MV-4-11 (cell line): Measurements from ENCODE around the gene MAGI1.
"Not testable (repeated sequence)": the region's sequence is repeated elsewhere in the genome, so short reads cannot be mapped to it uniquely, and the experiment has no call there.

Experiments
- DNase-seq: peaks from one replicate; lab custom pipeline; 2025; lab: John Stamatoyannopoulos, UW

MAGI1 gene

DNA sequence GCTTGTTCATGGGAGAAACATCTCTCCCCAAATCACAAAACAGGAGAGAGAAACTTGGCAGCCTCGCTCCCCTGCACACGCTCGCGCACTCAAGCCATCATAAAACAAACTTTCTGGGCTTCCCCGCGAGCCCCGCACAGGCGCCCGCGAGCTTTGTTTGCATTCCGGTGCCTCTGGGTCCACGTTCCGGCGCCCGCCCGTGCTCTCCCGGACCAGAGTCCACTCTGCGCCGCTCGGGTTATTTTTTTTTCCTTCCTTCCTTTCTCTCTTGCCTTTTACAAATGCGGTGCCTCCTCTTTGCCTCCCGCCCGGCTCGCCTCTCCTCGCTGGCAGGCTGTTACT is 363 bp downstream of the MAGI1 start:
- no peak for DNase-seq

DNA sequence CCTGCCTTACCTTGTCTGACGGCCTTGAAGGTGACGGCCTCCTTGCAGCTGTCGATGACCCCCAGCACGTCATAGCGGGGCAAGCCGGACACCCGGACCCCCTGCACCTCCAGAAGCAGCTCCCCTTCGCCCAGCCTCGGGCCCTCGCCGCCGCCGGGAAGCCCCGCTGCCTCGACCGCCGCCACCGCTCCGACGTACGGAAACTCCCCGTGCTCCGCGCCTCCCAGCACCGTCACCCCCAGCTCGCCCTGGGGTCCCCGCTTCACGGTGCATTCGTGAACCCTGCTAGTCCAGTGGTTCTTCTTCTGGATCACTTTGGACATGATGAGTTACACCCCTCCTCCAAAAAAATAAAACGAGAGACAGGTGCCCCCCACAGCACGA is 740 bp downstream of the MAGI1 start:
- DNase-seq = no peak

DNA sequence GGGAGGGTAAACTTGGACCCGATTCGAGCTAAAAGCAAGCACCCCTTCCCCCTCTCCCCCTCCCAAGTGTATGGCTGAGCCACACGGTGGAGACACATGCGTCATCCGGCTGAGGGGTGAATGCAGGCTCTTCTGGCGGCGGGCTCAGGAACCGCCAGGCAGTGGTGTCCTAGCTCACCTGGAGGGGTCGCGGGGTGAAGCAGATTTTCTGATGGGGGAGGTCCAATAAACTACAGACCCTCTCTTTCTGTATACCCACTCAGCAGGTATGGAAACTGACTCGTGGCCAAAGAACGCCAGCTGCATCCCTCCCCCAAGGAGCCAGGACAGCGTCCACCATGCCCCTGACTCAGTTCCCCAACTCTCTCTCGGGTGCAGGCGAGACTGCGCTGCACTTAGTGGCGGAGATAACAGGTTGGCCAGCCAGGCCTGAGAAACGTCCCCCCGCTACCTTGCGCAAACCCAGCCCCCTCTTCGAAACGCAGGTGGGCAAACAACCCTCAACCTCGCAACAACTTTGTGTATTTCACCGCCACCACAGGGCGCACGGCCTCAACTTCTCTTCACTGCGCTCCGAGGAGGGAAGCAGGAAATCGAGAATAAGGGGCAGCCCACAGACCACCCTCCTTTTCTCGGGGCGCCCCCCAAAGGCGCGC is 1.3 kb downstream of the MAGI1 start:
- DNase-seq = no peak

DNA sequence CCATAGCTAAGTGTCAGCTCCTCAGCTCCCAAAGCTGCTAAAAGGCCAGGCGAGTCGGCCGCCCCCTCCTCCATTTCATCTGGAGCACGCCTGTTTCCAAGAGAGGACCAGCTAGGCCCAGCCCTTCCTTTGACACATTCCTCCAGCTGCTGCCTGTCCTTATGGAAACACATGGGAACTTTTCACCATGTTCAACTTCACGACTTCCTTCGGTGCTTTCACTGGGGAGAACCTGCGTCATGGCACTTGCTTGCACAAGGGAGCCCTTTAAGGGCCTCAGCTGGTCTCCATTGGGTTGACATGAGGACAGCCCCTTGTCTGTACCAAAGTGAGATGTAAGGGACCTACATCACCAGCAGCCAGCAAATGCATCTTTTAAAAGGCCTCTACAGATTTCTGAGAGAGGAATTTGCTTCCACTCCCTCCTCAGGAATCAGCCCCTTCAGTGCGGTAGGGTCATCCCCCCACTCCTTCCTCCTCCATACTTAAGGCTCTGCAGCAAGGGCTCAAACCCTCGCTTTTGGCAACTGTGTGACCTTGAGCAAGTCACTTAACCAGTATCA is 2.1 kb downstream of the MAGI1 start:
- DNase-seq = no peak

DNA sequence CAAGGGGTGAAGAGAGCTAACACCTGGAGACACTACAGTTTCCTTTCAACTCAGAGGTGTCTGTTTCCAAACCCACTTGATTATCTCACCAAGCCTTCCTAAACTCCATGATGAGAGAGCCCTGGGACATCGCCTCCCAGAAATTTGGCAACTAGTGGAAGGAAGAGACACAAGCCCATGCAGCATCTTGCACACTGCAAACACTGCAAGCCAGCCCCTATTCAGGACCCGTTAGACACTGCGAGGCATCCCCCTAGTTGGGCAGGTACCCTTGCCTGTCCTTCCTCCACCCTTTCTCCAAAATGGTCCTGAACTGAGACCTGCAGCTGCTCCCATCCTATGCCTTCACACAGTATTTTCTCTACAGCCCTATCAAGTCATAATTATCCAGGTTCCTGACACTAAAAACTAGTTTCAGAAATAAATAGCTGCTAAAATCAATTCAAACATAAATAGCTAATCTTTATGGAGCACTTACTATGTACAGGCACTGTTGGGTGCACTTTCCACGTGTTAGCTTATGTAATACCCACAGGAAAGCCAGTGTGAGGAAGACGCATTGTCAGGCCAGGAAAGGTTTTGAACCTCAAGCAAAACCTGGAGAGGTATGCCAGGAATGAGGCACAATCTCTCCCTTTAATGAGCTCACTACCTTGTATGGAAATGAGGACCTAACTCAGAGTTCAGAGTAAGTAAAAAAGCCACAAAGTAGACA is 2.8 kb downstream of the MAGI1 start:
- no peak for DNase-seq

DNA sequence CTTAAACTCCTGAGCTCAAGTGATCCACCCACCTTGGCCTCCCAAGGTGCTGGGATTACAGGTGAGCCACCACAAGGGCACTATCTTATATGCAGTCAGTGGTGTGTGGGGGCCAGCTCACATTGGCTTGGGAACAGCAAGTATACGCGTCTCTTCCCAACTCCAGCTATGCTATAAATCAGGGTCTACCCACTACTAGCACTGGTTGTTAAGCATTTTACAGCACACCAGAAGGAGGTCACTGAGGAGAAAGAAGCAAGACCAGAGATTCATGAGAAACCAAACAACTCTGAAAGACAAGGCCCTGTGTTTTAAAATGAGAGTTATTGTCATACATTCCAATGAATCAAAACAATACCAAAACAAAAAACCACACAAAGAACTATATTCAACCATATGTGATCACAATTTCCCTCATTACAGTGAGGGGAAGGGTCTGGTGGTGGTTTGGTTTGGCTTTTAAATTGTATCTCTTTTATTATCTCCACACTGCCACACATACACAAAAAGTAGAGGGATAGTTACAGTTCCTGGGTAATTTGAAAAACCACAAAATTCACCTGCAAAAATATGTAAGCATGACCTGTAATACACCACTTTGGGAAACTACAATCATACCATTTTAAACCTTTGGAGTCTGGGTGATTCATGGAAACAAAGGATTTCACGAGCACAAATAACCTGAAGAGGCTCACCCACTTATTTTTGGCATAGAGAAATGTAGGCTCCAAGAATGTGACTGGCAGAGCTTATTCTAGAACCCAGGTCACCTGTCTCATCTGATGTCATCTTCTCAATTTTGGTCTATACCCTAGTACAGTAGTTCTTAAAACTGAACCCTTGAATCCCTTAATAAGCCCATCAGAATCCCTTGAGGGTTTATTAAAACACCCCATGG is 5.2 kb downstream of the MAGI1 start:
- no peak for DNase-seq

DNA sequence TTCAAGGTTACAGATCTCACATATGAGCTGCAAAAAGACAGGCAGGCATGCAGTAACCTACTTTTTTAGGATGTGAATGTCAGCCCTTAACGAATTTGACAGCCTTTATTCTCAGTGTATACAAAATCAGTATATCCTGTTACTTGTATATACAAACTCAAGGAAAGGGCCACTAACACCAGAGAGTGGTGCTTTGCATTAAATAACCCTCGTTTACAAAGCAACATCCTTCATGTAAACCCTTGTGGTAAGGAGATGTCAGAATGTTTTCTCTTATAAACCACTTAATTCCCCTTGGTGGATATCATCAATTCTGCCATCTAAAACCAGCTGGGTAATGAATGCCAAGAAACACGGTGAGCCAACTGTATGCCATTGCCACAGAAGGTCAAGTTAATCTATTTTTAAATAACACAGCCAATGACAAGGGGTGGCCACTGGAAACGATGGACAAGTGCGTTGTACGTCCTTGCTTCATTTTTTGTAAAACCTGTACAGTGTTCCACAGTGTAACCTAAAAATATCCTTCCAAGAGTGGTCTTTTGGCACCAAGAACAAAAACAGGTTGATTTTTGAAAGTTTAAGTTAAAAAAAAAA is 7.5 kb downstream of the MAGI1 start:
- DNase-seq = no peak

DNA sequence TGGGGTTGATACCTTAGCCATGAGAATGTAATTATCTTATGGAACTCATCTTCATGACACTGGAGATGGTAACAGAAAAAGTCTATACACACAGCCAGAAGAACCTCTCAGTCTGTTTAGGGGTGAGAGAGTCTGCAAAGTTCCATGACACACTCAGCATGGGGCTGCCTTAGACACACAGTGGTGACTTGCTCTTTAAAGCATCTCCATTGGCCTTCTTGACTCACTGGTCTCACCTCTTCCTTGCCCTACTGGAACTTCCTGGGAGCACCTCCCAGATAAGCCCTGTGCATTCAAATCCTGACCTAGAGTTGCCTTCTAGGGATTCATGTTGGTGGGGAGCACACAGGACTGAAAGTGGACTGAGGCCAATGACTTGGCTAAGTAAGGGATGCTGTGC is 9.3 kb downstream of the MAGI1 start:
- DNase-seq = no peak

DNA sequence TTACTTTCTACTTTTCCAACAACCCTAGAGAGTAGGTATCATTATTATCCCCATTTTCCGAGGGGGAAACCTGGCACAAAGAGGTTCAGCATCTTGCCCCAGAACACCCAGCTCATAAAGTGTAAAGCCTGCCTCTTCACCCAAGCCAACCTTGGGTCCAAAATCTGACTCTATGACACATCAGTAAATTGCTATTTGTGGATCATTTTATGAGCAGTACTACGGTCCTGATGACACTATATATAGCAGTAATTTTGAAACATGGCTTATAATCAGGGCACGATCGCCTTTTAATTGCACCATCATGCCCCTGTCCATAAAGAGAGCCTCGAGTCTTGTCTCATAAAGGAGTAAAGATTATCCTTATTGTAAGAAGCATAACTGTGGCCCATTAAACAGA is 9.7 kb downstream of the MAGI1 start:
- DNase-seq = no peak

DNA sequence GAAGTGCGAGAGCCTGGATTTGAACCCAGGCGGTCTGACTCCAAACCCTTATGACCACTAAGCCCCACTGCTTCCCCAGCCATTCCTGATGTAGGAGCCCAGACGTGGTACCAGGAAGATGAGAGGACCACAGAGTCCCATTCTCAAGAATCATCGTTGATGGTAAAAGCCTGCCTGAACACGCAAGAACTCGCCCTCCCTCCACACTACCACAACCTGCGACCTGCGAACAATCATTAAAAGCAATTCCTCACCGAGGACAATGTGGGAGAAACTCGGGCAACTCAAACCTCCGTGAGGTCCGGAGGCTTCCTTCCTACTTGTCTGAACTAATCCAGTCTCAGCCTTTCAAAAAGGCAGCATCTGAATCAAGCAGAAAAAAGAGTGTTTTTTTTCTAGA is 10.3 kb downstream of the MAGI1 start:
- no peak for DNase-seq

DNA sequence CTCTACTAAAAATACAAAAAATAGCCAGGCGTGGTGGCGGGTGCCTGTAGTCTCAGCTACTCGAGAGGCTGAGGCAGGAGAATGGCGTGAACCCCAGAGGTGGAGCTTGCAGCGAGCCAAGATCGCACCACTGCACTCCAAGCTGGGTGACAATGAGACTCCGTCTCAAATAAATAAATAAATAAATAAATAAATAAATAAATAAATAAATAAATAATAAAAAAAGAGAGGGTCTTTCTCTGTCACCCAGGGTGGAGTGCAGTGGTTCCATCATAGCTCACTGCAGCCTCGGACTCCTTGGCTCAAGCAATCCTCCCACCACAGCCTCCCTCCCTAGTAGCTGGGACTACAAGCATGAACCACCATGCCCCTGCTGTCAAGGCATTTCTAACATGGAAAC is 11.6 kb downstream of the MAGI1 start:
- DNase-seq = not testable (repeated sequence)

DNA sequence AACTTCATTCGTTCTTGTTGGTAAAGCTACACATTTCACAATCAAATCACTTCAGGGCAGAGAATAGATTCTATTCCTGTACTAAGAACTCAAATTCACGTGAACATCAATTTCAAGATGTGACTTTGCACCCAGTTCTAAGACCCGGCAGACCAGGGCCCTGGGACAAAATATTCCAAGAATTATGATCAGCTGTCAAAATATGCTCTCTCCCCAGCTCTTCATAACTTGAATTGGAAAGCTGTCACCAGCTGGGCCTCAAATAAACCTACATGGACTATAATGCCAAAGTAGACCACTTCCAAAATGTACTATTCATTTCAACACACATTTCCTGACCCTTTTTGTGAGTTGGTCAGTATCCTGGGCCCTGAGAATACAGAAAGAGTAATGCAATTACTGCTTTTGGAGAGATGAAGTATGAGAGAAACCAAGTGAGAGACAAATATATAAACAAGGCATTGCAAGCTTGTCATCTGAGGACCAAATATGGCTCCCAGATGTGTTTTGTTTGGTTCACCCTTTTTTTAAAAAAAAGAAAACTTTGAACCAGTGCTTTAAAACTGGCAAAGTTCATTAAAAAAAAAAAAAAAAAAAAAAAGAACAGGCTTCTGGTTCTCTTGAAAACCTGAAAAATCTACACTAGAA is 14.9 kb downstream of the MAGI1 start:
- DNase-seq = no peak

DNA sequence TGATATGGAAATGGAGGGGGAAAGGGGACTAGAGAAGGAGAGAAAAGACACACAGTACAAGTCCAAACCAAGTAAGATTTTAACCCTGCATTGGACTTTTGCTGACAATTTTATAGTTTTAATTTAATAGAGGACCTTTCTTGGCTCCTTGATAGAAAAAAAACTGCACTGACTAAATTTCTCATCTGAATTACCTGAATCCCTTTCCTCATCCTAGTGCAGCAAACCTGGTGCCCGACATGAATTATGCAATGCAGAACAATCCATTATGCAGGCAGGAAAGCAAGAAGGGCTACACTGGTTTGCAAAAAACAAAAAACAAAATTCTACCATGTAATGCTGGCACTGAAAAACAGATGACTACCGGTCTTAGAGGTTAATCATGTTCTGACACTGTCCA is 15.5 kb downstream of the MAGI1 start:
- no peak for DNase-seq

DNA sequence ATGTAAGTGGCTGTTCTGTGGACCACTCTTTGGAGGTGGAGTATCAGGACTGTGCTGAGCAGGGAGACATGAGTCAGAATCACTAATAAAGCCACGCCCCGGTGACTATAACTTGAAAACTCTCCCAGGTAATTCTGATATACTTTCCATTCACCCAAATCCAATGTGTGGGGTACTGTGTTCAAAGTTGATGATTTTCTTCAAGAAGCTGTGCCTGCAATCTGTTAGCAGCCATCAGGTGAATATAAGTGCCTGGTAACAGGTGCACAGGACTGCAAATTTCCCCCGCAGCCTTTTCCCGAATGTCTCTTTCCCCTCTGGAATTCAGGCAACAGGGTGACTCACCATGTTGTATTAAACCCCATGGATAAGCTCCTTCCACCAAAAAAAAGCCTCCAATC is 17.0 kb downstream of the MAGI1 start:
- no peak for DNase-seq

DNA sequence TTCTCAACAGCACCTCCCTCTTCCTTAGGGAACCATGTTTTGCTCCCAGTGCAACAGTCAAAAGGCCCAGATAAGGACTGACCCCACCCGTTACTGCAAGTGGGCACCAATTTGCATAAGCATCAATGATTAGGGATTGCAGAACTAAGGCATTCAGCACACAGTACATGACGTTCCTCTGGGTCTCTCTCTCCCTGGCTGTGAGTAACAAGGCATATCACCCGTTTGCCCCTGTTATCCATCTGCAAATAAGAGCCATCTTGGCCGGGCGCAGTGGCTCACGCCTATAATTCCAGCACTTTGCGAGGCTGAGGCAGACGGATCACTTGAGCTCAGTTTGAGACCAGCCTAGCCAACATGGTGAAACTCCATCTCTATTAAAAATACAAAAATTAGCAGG is 18.8 kb downstream of the MAGI1 start:
- no peak for DNase-seq

DNA sequence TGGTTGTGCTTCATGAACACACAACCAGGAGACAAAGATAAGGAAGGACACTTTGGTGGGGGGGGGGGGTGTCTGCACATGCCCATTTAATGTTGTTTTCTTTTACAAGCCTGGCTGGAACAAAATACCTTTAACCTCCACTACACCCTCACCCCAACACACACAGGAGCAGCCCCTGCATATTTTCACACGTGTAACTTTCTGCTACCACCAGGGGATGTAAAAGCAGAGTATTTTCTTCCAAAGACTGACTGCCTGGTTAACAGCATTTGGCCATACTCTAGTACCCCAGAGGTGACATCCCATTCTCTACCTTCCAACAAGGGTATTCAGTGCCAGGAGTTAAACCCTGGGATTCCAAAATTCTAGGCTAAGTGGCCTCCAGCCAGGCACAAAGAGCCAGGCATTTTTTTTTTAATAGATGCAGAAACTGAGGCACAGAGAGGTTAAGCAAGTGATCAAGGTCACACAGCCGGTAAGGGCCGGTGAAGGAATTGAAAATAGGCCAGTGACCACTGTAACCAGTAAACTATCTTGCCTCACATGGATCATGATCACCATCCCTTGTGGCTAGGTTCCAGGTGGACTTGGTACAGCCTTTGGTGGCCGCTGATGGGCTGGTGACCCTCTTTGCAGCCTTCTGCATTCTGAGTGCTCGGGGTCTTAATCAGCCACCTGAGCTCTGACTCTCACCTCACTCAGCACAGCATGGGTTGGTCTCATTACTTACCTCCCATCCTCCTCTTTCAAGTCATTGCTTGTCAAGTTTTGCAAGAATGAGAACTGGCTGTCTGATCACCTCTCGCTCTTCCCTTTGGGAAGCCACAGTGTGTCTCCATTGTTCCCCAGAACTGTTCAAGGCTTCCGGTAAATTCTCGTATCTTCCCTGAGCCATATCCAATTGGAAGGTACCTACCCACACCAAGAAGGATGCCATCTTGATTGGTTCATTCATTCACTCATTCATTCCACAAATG is 20.4 kb downstream of the MAGI1 start:
- DNase-seq = no peak

DNA sequence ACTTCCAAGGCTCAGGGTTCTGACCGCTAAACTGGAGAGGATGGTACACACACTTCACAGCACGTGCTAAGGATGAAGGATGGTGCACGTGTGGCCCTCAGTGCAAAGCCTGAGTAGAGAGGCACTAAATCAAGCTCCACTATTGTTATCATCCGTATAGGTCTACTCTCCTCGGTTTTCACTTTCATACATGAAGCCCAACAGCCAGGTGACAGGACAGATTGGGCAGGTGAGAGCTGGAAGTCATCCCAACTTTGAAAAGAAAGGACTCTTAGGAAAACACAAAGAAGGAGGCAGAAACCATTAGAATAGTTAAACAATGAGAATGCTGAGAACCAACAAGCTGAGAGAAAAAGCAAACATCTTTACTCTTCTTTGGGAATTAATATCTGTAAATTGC is 21.1 kb downstream of the MAGI1 start:
- no peak for DNase-seq

DNA sequence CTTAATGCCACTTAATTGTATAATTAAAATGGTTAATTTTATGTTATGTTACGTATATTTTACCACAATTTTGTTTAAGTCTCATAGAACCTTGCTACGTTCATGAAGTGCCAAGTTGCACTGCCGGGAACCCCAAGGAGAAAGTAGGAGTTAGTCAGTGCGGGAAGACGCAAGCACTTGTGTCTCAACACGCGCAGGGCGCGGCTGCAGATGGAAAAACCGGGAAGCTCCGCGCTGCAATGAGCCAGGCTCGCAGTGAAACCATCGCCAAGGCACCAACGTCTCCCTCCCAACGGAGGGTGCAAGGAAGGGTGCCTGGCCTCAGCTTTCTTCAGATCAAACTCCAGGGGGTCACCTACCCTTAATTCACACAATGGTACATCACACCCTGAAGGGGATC is 21.6 kb downstream of the MAGI1 start:
- no peak for DNase-seq

DNA sequence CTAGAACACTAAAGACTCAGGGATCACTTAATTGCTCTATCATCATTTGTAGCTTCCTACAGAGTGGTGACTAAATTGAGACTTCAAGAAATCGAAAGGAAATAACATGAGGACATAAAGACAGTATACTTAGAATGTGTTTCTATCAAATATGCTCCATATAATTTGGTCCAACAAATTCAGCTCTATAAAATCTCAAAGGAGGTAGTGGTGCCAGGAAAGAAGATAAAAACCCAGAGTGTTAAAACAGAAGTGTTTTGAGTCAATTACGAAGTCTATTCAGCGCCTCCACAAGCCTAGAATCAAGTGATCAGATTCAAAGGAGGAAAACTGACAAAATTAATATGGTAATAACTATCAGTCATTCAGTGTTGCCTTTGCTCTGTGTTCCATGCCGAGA is 22.9 kb downstream of the MAGI1 start:
- no peak for DNase-seq

DNA sequence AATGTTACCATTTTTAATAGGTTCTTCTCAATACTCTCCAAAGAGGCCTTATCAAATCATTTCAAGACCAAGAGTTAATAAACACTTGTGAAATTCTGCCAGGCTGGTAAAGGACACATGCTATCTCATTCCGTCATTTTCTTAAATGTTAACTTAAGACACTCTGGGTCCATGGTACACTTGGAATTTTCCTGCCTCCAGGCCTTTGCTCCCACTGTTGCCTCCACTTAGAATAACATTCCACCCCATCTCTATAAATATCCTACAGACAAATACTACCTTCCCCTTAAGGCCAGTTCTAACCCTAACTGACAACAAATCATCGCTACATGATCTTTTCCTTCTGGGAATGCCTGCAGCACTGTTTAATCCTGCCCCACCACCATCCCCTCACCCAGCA is 24.1 kb downstream of the MAGI1 start:
- DNase-seq = no peak

DNA sequence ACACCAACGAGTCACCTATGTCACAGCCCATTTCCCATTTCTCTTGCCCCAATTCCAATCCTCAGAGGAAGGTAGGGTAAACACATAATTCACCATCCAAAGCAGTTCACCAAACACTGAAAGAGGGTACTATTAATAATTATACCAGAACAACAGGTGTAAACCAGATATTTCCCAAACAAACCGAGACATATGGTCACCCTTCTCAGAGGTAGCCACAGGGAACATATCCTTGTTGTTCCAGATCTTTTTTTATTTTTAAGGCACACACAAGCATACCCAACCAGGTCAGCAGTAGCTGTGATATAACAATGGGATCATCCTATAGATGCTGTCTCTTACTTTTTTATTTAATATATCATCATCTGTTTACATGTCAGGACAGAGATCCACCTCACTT is 24.7 kb downstream of the MAGI1 start:
- DNase-seq = no peak
